ENCODE data around the gene LAMA2.
A peak's percentile ranks its signal among the peaks of the same experiment; 100 is the strongest.

The LAMA2 gene

GRCh38 chr6:129215916-129216520, 333.1 kb downstream of the LAMA2 start:
- DNase-seq (ENCODE audit: low spot score), result no peak

- DNase-seq (ENCODE audit: low spot score), result no peak
These were observed 334.8 kb downstream of the LAMA2 start for GRCh38 chr6:129217701-129218100.

- DNase-seq (ENCODE audit: low spot score), result no peak
These were observed 350.7 kb downstream of the LAMA2 start for GRCh38 chr6:129233458-129234134.

- no peak for DNase-seq (ENCODE audit: low spot score)
These were observed 352.4 kb downstream of the LAMA2 start for GRCh38 chr6:129235167-129236000.

- no peak for DNase-seq (ENCODE audit: low spot score)
These were observed 353.1 kb downstream of the LAMA2 start for GRCh38 chr6:129236001-129236517.

- DNase-seq (ENCODE audit: low spot score), result no peak
These were observed 356.1 kb downstream of the LAMA2 start for GRCh38 chr6:129238991-129239390.

- DNase-seq (ENCODE audit: low spot score), result no peak
These were observed 357.0 kb downstream of the LAMA2 start for GRCh38 chr6:129239825-129240491.

- DNase-seq (ENCODE audit: low spot score), result no peak
These were observed 357.5 kb downstream of the LAMA2 start for GRCh38 chr6:129240492-129240853.

GRCh38 chr6:129242546-129242945, 359.6 kb downstream of the LAMA2 start:
- no peak for DNase-seq (ENCODE audit: low spot score)

- no peak for DNase-seq (ENCODE audit: low spot score)
These were observed 360.4 kb downstream of the LAMA2 start for GRCh38 chr6:129243377-129243776.

GRCh38 chr6:129248946-129249345, 366.0 kb downstream of the LAMA2 start:
- no peak for DNase-seq (ENCODE audit: low spot score)

- DNase-seq (ENCODE audit: low spot score), result peak; percentile 69
These were observed 368.9 kb downstream of the LAMA2 start for GRCh38 chr6:129251669-129252376.

- no peak for DNase-seq (ENCODE audit: low spot score)
These were observed 369.6 kb downstream of the LAMA2 start for GRCh38 chr6:129252377-129253071.

GRCh38 chr6:129253242-129253641, 370.3 kb downstream of the LAMA2 start:
- no peak for DNase-seq (ENCODE audit: low spot score)

- DNase-seq (ENCODE audit: low spot score), result no peak
These were observed 370.8 kb downstream of the LAMA2 start for GRCh38 chr6:129253727-129254126.

- DNase-seq (ENCODE audit: low spot score), result no peak
These were observed 374.3 kb downstream of the LAMA2 start for GRCh38 chr6:129257196-129257595.

GRCh38 chr6:129262661-129263060, 379.7 kb downstream of the LAMA2 start:
- no peak for DNase-seq (ENCODE audit: low spot score)

- DNase-seq (ENCODE audit: low spot score), result no peak
These were observed 380.2 kb downstream of the LAMA2 start for GRCh38 chr6:129263176-129263575.

GRCh38 chr6:129264480-129265045, 381.6 kb downstream of the LAMA2 start:
- DNase-seq (ENCODE audit: low spot score), result no peak

GRCh38 chr6:129267028-129267427, 384.1 kb downstream of the LAMA2 start:
- DNase-seq (ENCODE audit: low spot score), result no peak

- no peak for DNase-seq (ENCODE audit: low spot score)
These were observed 386.1 kb downstream of the LAMA2 start for GRCh38 chr6:129269076-129269475.

All from putamen (tissue), 1 donor.